K562 (cell line): ENCODE results near the gene SLC49A3. TPM values are rescaled to one million over a fixed set of nuclear protein-coding genes. Genes with fewer than 3 reads are reported as not detected.
A peak's percentile ranks its signal among the peaks of the same experiment; 100 is the strongest.

Experiments
- ATAC-seq: fragments of 200-7000 bp; cut with Tn5 transposase; 3 replicates; pipeline ENCODE4 v1.9.1; 2020; ENCODE audit warnings: moderate library complexity
- BruUV-seq: library from RNA; stranded (reverse); fragments of 400-500 nt; replicated peaks from 2 replicates; lab custom pipeline; 2021; lab: Mats Ljungman, UMichigan
- CTCF ChIA-PET: fragments of 300-600 bp; formaldehyde crosslinking; extraction: SDS; loops from one replicate; lab custom pipeline; 2021; ENCODE audit warnings: low intra/inter-chr PET ratio; lab: Yijun Ruan, JAX
- POLR2A ChIA-PET: fragments of 300-600, 350-650 bp; sonication (Branson Sonifier 250); formaldehyde crosslinking; extraction: SDS; loops from one replicate; lab custom pipeline; 2021; ENCODE audit warnings: antibody characterized with exemption, inconsistent platforms; lab: Yijun Ruan, JAX
- DNase-seq, 4 experiments: peaks; one replicate each; pipeline versions ENCODE4 v3.0.0 to v3.0.0-alpha.2; 2011 to 2018; ENCODE audit warnings: low spot score in 3 of 4, mixed read lengths in 3 of 4; ENCODE audit errors: extremely low read depth in 1 of 4
- FAIRE-seq: peaks from 2 replicates; lab custom pipeline; 2011; peaks lifted over from hg19 to GRCh38; lab: Jason Lieb, UNC
- H2AFZ ChIP-seq: 2 replicates; pipeline ENCODE4 v1.6.0; 2011; ENCODE audit warnings: low read depth, low read length, control low read depth, inconsistent platforms
- H3K27ac ChIP-seq: fragments of 200-600 bp; 3 replicates; pipeline ENCODE4 v1.8.0; 2011; ENCODE audit warnings: low read depth, mild to moderate bottlenecking, control low read depth, inconsistent platforms, low read length, moderate library complexity, mixed read lengths; ENCODE audit errors: extremely low read depth
- H3K27me3 ChIP-seq, 2 experiments: fragments of 300-600 bp in 1 of 2; 2 replicates in 1 of 2; 3 replicates in 1 of 2; pipeline versions ENCODE4 v1.6.0 to v1.8.0; 2011; ENCODE audit warnings: inconsistent platforms in 2 of 2, low read length in 2 of 2, mild to moderate bottlenecking in 1 of 2, mixed read lengths in 1 of 2, moderate library complexity in 1 of 2; ENCODE audit not compliant: control insufficient read depth in 2 of 2, insufficient read depth in 2 of 2
- H3K36me3 ChIP-seq: fragments of 300-600 bp; 3 replicates; pipeline ENCODE4 v1.8.0; 2011; ENCODE audit warnings: mild to moderate bottlenecking, low read length, inconsistent platforms; ENCODE audit not compliant: control insufficient read depth, insufficient read depth
- H3K4me1 ChIP-seq, 2 experiments: fragments of 200-600 bp in 1 of 2; replicated peaks in 1 of 2; 2 replicates in 1 of 2; 3 replicates in 1 of 2; pipeline versions ENCODE4 v1.5.1 to v1.8.0; 2011; ENCODE audit warnings: inconsistent platforms in 2 of 2, low read length in 2 of 2, mild to moderate bottlenecking in 1 of 2, mixed read lengths in 1 of 2, moderate library complexity in 1 of 2; ENCODE audit not compliant: control insufficient read depth in 2 of 2, insufficient read depth in 2 of 2
- H3K4me2 ChIP-seq: 2 replicates; pipeline ENCODE4 v1.6.1; 2011; ENCODE audit warnings: low read length, control low read depth, inconsistent platforms, mixed read lengths; ENCODE audit not compliant: insufficient read depth
- H3K4me3 ChIP-seq: fragments of 200-600 bp; sonication (generic), shearing (Covaris generic); 2 replicates; pipeline ENCODE4 v1.5.1; 2016; ENCODE audit warnings: control low read depth, inconsistent platforms
- H3K79me2 ChIP-seq: fragments of 200-600 bp; 3 replicates; pipeline ENCODE4 v1.8.0; 2011; ENCODE audit warnings: low read length, inconsistent platforms; ENCODE audit not compliant: control insufficient read depth, insufficient read depth
- H3K9ac ChIP-seq, 2 experiments: 2 replicates each; pipeline versions ENCODE4 v1.6.0 to v1.6.1; 2011; ENCODE audit warnings: low read depth in 2 of 2, low read length in 2 of 2, control low read depth in 1 of 2, inconsistent platforms in 1 of 2, mild to moderate bottlenecking in 1 of 2, mixed read lengths in 1 of 2; ENCODE audit not compliant: insufficient read depth in 1 of 2
- H3K9me1 ChIP-seq: one replicate; pipeline ENCODE4 v1.6.0; 2011; ENCODE audit warnings: inconsistent platforms, mild to moderate bottlenecking, low read length, moderate library complexity; ENCODE audit not compliant: control insufficient read depth, insufficient read depth
- H3K9me3 ChIP-seq: replicated peaks from 2 replicates; pipeline ENCODE4 v1.5.1; 2011; ENCODE audit warnings: low read depth, low read length, inconsistent platforms; ENCODE audit not compliant: control insufficient read depth, insufficient read depth
- H4K20me1 ChIP-seq: replicated peaks from 2 replicates; pipeline ENCODE4 v1.6.1; 2011; ENCODE audit warnings: low read length, inconsistent platforms, mixed read lengths; ENCODE audit not compliant: control insufficient read depth, insufficient read depth
- NR0B1 ChIP-seq: fragments of 450-650 bp; IDR thresholded peaks from one replicate; pipeline ENCODE4 v1.6.1; 2018; ENCODE audit warnings: mild to moderate bottlenecking, moderate library complexity; ENCODE audit not compliant: partially characterized antibody
- PATZ1 ChIP-seq: fragments of 250-450 bp; sonication (Bioruptor Pico); IDR thresholded peaks from 2 replicates; pipeline ENCODE4 v1.5.0; 2020; ENCODE audit warnings: mild to moderate bottlenecking, borderline replicate concordance
- RFX1 ChIP-seq: fragments of 450-650 bp; IDR thresholded peaks from 2 replicates; pipeline ENCODE4 v1.6.1; 2016; ENCODE audit warnings: mild to moderate bottlenecking, moderate library complexity
- ZNF184 ChIP-seq: sonication (generic); formaldehyde crosslinking; IDR thresholded peaks from 2 replicates; pipeline ENCODE4 v1.5.0; 2020; ENCODE audit warnings: missing genetic modification reagents
- ZNF507 ChIP-seq: conservative IDR thresholded peaks from 2 replicates; pipeline ENCODE4 v1.6.1; 2017; ENCODE audit warnings: missing genetic modification characterization, missing compliant biosample characterization
- ZNF609 ChIP-seq: sonication (generic); formaldehyde crosslinking; IDR thresholded peaks from 2 replicates; pipeline ENCODE4 v1.8.1; 2023; ENCODE audit warnings: missing genetic modification reagents, mild to moderate bottlenecking, borderline replicate concordance
- WGBS: fragments of 100-300 bp; shearing (Covaris generic); methylation state at CpG from one replicate; pipeline ENCODE4 v1.1.6; 2016; ENCODE audit warnings: low coverage, mixed read lengths; ENCODE audit not compliant: insufficient coverage; ENCODE audit errors: missing lambda C conversion rate; 5-methylcytosine and 5-hydroxymethylcytosine counted together
- in situ Hi-C: fragments of 300-500 bp; cut with MboI; formaldehyde crosslinking; loops from 4 replicates; pipeline ENCODE4 v1.15.0; 2018; ENCODE audit warnings: inconsistent platforms, mixed read lengths
- intact Hi-C: fragments of 100-400 bp; cut with micrococcal nuclease; formaldehyde crosslinking; loops from 2 replicates; pipeline ENCODE4 v1.14.2; 2022
- polyA plus RNA-seq, 8 experiments: library from polyadenylated mRNA; depleted of rRNA in 4 of 8; stranded (reverse) in 5 of 8; unstranded in 3 of 8; fragments of >200 nt; fragmentation: Nextera tagmentation in 2 of 8; fragmentation: Illumina TruSeq in 1 of 8; extraction: Ambion mirVana in 2 of 8; extraction: Trizol in 1 of 8; gene quantifications; 2 replicates each; pipeline versions ENCODE4 v1.2.1 to v1.2.3, GENCODE V29; 2011 to 2014; ENCODE audit warnings: inconsistent platforms in 1 of 8, missing spikeins in 1 of 8
- total RNA-seq, 7 experiments: library from RNA; depleted of rRNA in 6 of 7; stranded (reverse); fragments of >200 nt in 6 of 7; fragmentation: Illumina TruSeq in 2 of 7; extraction: Trizol in 2 of 7; gene quantifications; 2 replicates each; pipeline versions ENCODE4 v1.2.1 to v1.2.3, GENCODE V29; 2011 to 2021; ENCODE audit warnings: low replicate concordance in 1 of 7
- TF ChIP-seq, protein P1 (sequence below): fragments of 450-650 bp; IDR thresholded peaks from 2 replicates; pipeline ENCODE4 v1.6.1; 2017; ENCODE audit warnings: antibody characterized with exemption

Gene SLC49A3
- total and polyA plus RNA-seq, 9 of the 15 experiments (the other 6 are each of a cell fraction or from before 2014, with no cell fraction given) = 0.24 to 0.41 TPM; not detected in 7

- H2AFZ ChIP-seq = no peak overlapping the region
- ChIA-PET CTCF (no interaction called here), POLR2A (no interaction called here)
- H3K79me2 ChIP-seq = peaks cover 70% of the 10 kb centered on the region
- in situ Hi-C loops = no loop called here
- peaks cover 4% of the 10 kb centered on the region for H3K9me1 ChIP-seq
- H3K27me3 ChIP-seq = no peaks in the 10 kb centered on the region
- DNase-seq = no peak
- H4K20me1 ChIP-seq = no peaks in the 10 kb centered on the region
- ATAC-seq = no peak
- H3K4me1 ChIP-seq = peaks cover 7 to 60% of the 10 kb centered on the region in 2 experiments; a peak in 4 of 5 replicates
- no peaks in the 10 kb centered on the region for H3K9me3 ChIP-seq
- peaks cover 21% of the 10 kb centered on the region; the same call in 2 of the 3 replicates for H3K36me3 ChIP-seq
- H3K9ac ChIP-seq = peak overlapping the region in 1 of 2 experiments; percentile 73; a peak in 2 of 4 replicates
- H3K27ac ChIP-seq = no peak overlapping the region
- intact Hi-C loops = no loop called here
- FAIRE-seq = no peak
- TF ChIP-seq NR0B1 = no peak
- TF ChIP-seq ZNF184 (CRISPR knock-in tag) = no peak
- TF ChIP-seq, protein P1, sequence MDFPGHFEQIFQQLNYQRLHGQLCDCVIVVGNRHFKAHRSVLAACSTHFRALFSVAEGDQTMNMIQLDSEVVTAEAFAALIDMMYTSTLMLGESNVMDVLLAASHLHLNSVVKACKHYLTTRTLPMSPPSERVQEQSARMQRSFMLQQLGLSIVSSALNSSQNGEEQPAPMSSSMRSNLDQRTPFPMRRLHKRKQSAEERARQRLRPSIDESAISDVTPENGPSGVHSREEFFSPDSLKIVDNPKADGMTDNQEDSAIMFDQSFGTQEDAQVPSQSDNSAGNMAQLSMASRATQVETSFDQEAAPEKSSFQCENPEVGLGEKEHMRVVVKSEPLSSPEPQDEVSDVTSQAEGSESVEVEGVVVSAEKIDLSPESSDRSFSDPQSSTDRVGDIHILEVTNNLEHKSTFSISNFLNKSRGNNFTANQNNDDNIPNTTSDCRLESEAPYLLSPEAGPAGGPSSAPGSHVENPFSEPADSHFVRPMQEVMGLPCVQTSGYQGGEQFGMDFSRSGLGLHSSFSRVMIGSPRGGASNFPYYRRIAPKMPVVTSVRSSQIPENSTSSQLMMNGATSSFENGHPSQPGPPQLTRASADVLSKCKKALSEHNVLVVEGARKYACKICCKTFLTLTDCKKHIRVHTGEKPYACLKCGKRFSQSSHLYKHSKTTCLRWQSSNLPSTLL = no peak
- TF ChIP-seq ZNF507 (tag) = no peak
- no peak for TF ChIP-seq PATZ1 (CRISPR knock-in tag)
- TF ChIP-seq RFX1 = no peak
- no peak for TF ChIP-seq ZNF609 (CRISPR knock-in tag)
- WGBS = 95% methylated on average over 5 of the region's 6 CpGs
- H3K4me3 ChIP-seq = no peak overlapping the region
- no peak overlapping the region for H3K4me2 ChIP-seq
- no TSS peak for BruUV-seq
Observed at GRCh38 chr4:708631-708933, 19.6 kb upstream of the SLC49A3 start.
